Measurements from ENCODE around the gene MAPK1IP1L.
A peak's percentile ranks its signal among the peaks of the same experiment; 100 is the strongest.

Gene MAPK1IP1L

GRCh38 chr14:55025948-55026347, 25.5 kb upstream of the MAPK1IP1L start:
- Histone ChIP-seq H2AK5ac (ENCODE audit: low read length) (no peak overlapping the region), H3K4me1 (ENCODE audit: control insufficient read depth, low read depth, low read length) (peaks cover 5% of the 10 kb centered on the region), H3K36me3 (ENCODE audit: control insufficient read depth, insufficient read depth, low read length) (no peaks in the 10 kb centered on the region), H3K4ac (ENCODE audit: low read depth, low read length) (no peak overlapping the region), H3K56ac (ENCODE audit: low read length) (peak overlapping the region; percentile 99), H3K79me2 (ENCODE audit: control insufficient read depth, insufficient read depth, low read length) (peaks cover 39% of the 10 kb centered on the region), H3K18ac (ENCODE audit: low read length) (no peak overlapping the region), H2BK5ac (ENCODE audit: low read length) (no peak overlapping the region), H3K4me3 (ENCODE audit: low read length) (peak overlapping the region; percentile 86), H3K27ac (ENCODE audit: low read depth, low read length) (peak overlapping the region; percentile 18), H2BK15ac (replicated peaks; ENCODE audit: low read depth) (no peak overlapping the region), H4K5ac (ENCODE audit: low read length) (no peak overlapping the region), H3K79me1 (ENCODE audit: low read length) (peaks cover 2% of the 10 kb centered on the region), H2BK120ac (ENCODE audit: low read depth, low read length) (no peak overlapping the region), H3K27me3 (ENCODE audit: insufficient read depth, low read length, poor library complexity) (no peaks in the 10 kb centered on the region), H4K8ac (ENCODE audit: low read depth, low read length) (peak overlapping the region; percentile 56), H3K23ac (ENCODE audit: low read length) (no peak overlapping the region), H3K4me2 (ENCODE audit: low read length) (peak overlapping the region; percentile 45), H3K9ac (ENCODE audit: low read length) (peak overlapping the region; percentile 98)
- no CpG with 5 or more reads among the region's 7 CpGs for WGBS (ENCODE audit: extremely low coverage, insufficient coverage, low lambda C conversion rate)
- DNase-seq: no peak

- Histone ChIP-seq H3K79me1 (ENCODE audit: low read length) (peaks cover 2% of the 10 kb centered on the region), H2BK120ac (ENCODE audit: low read depth, low read length) (no peak overlapping the region), H3K4me2 (ENCODE audit: low read length) (peak overlapping the region; percentile 19), H2BK15ac (replicated peaks; ENCODE audit: low read depth) (no peak overlapping the region), H2BK5ac (ENCODE audit: low read length) (peak overlapping the region; percentile 76), H3K27ac (ENCODE audit: low read depth, low read length) (peak overlapping the region; percentile 18), H3K36me3 (ENCODE audit: control insufficient read depth, insufficient read depth, low read length) (no peaks in the 10 kb centered on the region), H3K56ac (ENCODE audit: low read length) (peak overlapping the region; percentile 99), H3K9ac (ENCODE audit: low read length) (peak overlapping the region; percentile 98), H3K79me2 (ENCODE audit: control insufficient read depth, insufficient read depth, low read length) (peaks cover 38% of the 10 kb centered on the region), H3K23ac (ENCODE audit: low read length) (no peak overlapping the region), H4K8ac (ENCODE audit: low read depth, low read length) (no peak overlapping the region), H2AK5ac (ENCODE audit: low read length) (no peak overlapping the region), H3K4me3 (ENCODE audit: low read length) (peak overlapping the region; percentile 86), H3K4me1 (ENCODE audit: control insufficient read depth, low read depth, low read length) (peaks cover 5% of the 10 kb centered on the region), H3K4ac (ENCODE audit: low read depth, low read length) (no peak overlapping the region), H3K27me3 (ENCODE audit: insufficient read depth, low read length, poor library complexity) (no peaks in the 10 kb centered on the region), H3K18ac (ENCODE audit: low read length) (peak overlapping the region; percentile 11), H4K5ac (ENCODE audit: low read length) (no peak overlapping the region)
- no peak for DNase-seq
- no CpG with 5 or more reads among the region's 9 CpGs for WGBS (ENCODE audit: extremely low coverage, insufficient coverage, low lambda C conversion rate)
These were observed 25.0 kb upstream of the MAPK1IP1L start for GRCh38 chr14:55026441-55026792.

GRCh38 chr14:55026793-55027561, 24.5 kb upstream of the MAPK1IP1L start, which contains the start of the genes SOCS4 and WDHD1:
SOCS4 (plus strand) TSS chr14:55027236; CDS start chr14:55043042, 15,806 bp downstream.
WDHD1 (minus strand) TSS chr14:55027099; CDS start chr14:55026787, 312 bp downstream.
- peak within 1 kb of the TSS; percentile 66 for H3K4ac ChIP-seq (ENCODE audit: low read depth, low read length)

GRCh38 chr14:55028066-55028465, 23.4 kb upstream of the MAPK1IP1L start:
- H3K4me1 ChIP-seq (ENCODE audit: control insufficient read depth, low read depth, low read length): peaks cover 5% of the 10 kb centered on the region
- peak overlapping the region; percentile 88 for H3K9ac ChIP-seq (ENCODE audit: low read length)
- WGBS (ENCODE audit: extremely low coverage, insufficient coverage, low lambda C conversion rate): no CpG with 5 or more reads among the region's 8 CpGs
- no peak overlapping the region for H2BK15ac ChIP-seq (replicated peaks; ENCODE audit: low read depth)
- peak overlapping the region; percentile 29 for H3K4me2 ChIP-seq (ENCODE audit: low read length)
- no peak overlapping the region for H2BK5ac ChIP-seq (ENCODE audit: low read length)
- peaks cover 34% of the 10 kb centered on the region for H3K79me2 ChIP-seq (ENCODE audit: control insufficient read depth, insufficient read depth, low read length)
- H3K27me3 ChIP-seq (ENCODE audit: insufficient read depth, low read length, poor library complexity): no peaks in the 10 kb centered on the region
- no peak for DNase-seq
- peak overlapping the region; percentile 75 for H3K56ac ChIP-seq (ENCODE audit: low read length)
- no peak overlapping the region for H3K27ac ChIP-seq (ENCODE audit: low read depth, low read length)
- no peaks in the 10 kb centered on the region for H3K79me1 ChIP-seq (ENCODE audit: low read length)
- no peak overlapping the region for H2AK5ac ChIP-seq (ENCODE audit: low read length)
- no peak overlapping the region for H4K5ac ChIP-seq (ENCODE audit: low read length)
- H3K4me3 ChIP-seq (ENCODE audit: low read length): peak overlapping the region; percentile 84
- H2BK120ac ChIP-seq (ENCODE audit: low read depth, low read length): no peak overlapping the region
- H3K23ac ChIP-seq (ENCODE audit: low read length): no peak overlapping the region
- H4K8ac ChIP-seq (ENCODE audit: low read depth, low read length): no peak overlapping the region
- no peak overlapping the region for H3K18ac ChIP-seq (ENCODE audit: low read length)
- H3K4ac ChIP-seq (ENCODE audit: low read depth, low read length): no peak overlapping the region
- no peaks in the 10 kb centered on the region for H3K36me3 ChIP-seq (ENCODE audit: control insufficient read depth, insufficient read depth, low read length)

More at GRCh38 chr14:55026793-55027561, 24.5 kb upstream of the MAPK1IP1L start, which contains the start of the genes SOCS4 and WDHD1:
- no peak within 1 kb of the TSS for H4K5ac ChIP-seq (ENCODE audit: low read length)
- H3K56ac ChIP-seq (ENCODE audit: low read length): peak within 1 kb of the TSS; percentile 99
- DNase-seq: peak; percentile 97
- H4K8ac ChIP-seq (ENCODE audit: low read depth, low read length): peak within 1 kb of the TSS; percentile 56
- no CpG with 5 or more reads among the region's 56 CpGs for WGBS (ENCODE audit: extremely low coverage, insufficient coverage, low lambda C conversion rate)
- H3K27ac ChIP-seq (ENCODE audit: low read depth, low read length): peak within 1 kb of the TSS; percentile 96
- H2BK15ac ChIP-seq (replicated peaks; ENCODE audit: low read depth): no peak within 1 kb of the TSS
- H3K23ac ChIP-seq (ENCODE audit: low read length): no peak within 1 kb of the TSS
- H2BK5ac ChIP-seq (ENCODE audit: low read length): peak within 1 kb of the TSS; percentile 82
- H3K4me1 ChIP-seq (ENCODE audit: control insufficient read depth, low read depth, low read length): peaks cover 5% of the 10 kb centered on the region
- peak within 1 kb of the TSS; percentile 98 for H3K9ac ChIP-seq (ENCODE audit: low read length)
- peak within 1 kb of the TSS; percentile 29 for H3K4me2 ChIP-seq (ENCODE audit: low read length)
- H2AK5ac ChIP-seq (ENCODE audit: low read length): no peak within 1 kb of the TSS
- no peak within 1 kb of the TSS for H2BK120ac ChIP-seq (ENCODE audit: low read depth, low read length)
- no peaks in the 10 kb centered on the region for H3K36me3 ChIP-seq (ENCODE audit: control insufficient read depth, insufficient read depth, low read length)
- no peaks in the 10 kb centered on the region for H3K27me3 ChIP-seq (ENCODE audit: insufficient read depth, low read length, poor library complexity)
- H3K79me2 ChIP-seq (ENCODE audit: control insufficient read depth, insufficient read depth, low read length): peaks cover 34% of the 10 kb centered on the region
- peak within 1 kb of the TSS; percentile 75 for H3K18ac ChIP-seq (ENCODE audit: low read length)
- peak within 1 kb of the TSS; percentile 86 for H3K4me3 ChIP-seq (ENCODE audit: low read length)
- no peaks in the 10 kb centered on the region for H3K79me1 ChIP-seq (ENCODE audit: low read length)

GRCh38 chr14:55028476-55028875, 23.0 kb upstream of the MAPK1IP1L start:
- Histone ChIP-seq H3K4me2 (ENCODE audit: low read length) (peak overlapping the region; percentile 42), H2BK15ac (replicated peaks; ENCODE audit: low read depth) (no peak overlapping the region), H3K4ac (ENCODE audit: low read depth, low read length) (no peak overlapping the region), H3K36me3 (ENCODE audit: control insufficient read depth, insufficient read depth, low read length) (no peaks in the 10 kb centered on the region), H3K4me1 (ENCODE audit: control insufficient read depth, low read depth, low read length) (peaks cover 5% of the 10 kb centered on the region), H3K79me1 (ENCODE audit: low read length) (no peaks in the 10 kb centered on the region), H2BK5ac (ENCODE audit: low read length) (no peak overlapping the region), H3K27me3 (ENCODE audit: insufficient read depth, low read length, poor library complexity) (no peaks in the 10 kb centered on the region), H3K79me2 (ENCODE audit: control insufficient read depth, insufficient read depth, low read length) (peaks cover 34% of the 10 kb centered on the region), H3K4me3 (ENCODE audit: low read length) (no peak overlapping the region), H3K9ac (ENCODE audit: low read length) (peak overlapping the region; percentile 88), H3K18ac (ENCODE audit: low read length) (no peak overlapping the region), H3K27ac (ENCODE audit: low read depth, low read length) (no peak overlapping the region), H3K56ac (ENCODE audit: low read length) (no peak overlapping the region), H4K5ac (ENCODE audit: low read length) (no peak overlapping the region), H2BK120ac (ENCODE audit: low read depth, low read length) (no peak overlapping the region), H4K8ac (ENCODE audit: low read depth, low read length) (no peak overlapping the region), H2AK5ac (ENCODE audit: low read length) (no peak overlapping the region), H3K23ac (ENCODE audit: low read length) (no peak overlapping the region)
- DNase-seq: no peak
- WGBS (ENCODE audit: extremely low coverage, insufficient coverage, low lambda C conversion rate): no CpG with 5 or more reads among the region's 4 CpGs

Measured in mesendoderm (in vitro differentiated cells).